ENCODE results near the gene NAP1L4. TPM values are rescaled to one million over a fixed set of nuclear protein-coding genes. Genes with fewer than 3 reads are reported as not detected.
"Not testable (repeated sequence)": the region's sequence is repeated elsewhere in the genome, so short reads cannot be mapped to it uniquely, and the experiment has no call there.

The NAP1L4 gene
- total RNA-seq, 1 donor, result 121 TPM

DNA sequence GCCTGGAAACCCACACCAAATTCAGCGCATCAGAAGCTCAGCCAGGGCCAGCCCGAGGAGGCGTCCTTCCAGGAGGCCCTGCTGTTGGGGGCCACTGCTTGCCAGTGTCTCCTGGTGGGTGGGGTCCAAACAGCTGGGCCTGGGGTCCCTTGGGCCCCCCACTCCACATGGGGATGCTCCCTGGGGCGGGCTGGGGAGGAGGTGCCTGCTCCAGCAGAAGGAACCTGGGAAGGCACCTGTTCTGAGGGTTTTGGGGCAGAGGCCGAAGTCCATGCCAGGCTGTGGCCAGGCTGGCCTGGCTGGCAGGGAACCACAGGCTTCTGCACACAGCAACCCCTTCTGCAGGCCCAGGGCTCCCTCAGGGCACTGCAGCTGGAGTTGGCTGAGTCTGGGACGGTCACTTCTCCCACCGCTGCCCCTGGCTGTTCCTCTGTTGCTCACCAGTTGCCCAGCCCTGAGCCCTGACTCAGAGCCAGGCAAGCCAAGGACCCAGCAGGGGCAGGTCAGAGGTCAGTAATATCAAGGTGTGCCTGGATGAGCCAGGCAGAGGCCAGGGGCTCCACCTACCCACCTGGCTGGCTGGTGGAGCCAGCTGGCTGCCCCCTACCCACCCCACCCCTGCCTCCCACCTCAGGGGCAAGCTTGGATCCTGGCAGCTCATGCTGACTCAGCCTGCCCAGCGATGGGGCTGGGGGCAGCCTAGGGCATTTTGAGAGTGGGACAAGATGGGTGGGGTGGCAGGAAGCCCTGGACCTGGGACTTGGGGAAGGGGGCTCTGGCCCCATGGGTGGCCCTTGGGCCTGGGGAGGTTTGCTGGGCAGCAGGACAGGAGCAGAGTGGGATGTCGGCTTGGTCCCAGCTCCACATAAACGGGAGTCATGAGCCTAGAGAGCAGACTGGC lies 51.0 kb downstream of the NAP1L4 start:
- TF ChIP-seq, protein P1, sequence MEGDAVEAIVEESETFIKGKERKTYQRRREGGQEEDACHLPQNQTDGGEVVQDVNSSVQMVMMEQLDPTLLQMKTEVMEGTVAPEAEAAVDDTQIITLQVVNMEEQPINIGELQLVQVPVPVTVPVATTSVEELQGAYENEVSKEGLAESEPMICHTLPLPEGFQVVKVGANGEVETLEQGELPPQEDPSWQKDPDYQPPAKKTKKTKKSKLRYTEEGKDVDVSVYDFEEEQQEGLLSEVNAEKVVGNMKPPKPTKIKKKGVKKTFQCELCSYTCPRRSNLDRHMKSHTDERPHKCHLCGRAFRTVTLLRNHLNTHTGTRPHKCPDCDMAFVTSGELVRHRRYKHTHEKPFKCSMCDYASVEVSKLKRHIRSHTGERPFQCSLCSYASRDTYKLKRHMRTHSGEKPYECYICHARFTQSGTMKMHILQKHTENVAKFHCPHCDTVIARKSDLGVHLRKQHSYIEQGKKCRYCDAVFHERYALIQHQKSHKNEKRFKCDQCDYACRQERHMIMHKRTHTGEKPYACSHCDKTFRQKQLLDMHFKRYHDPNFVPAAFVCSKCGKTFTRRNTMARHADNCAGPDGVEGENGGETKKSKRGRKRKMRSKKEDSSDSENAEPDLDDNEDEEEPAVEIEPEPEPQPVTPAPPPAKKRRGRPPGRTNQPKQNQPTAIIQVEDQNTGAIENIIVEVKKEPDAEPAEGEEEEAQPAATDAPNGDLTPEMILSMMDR (IDR thresholded peaks at IDR 0.05; ENCODE audit: insufficient read depth, low read depth, low read length), result no peak
- no peak for DNase-seq (ENCODE audit: low read depth)
- no peak overlapping the region for H3K4me3 ChIP-seq (ENCODE audit: low read depth, low read length)

DNA sequence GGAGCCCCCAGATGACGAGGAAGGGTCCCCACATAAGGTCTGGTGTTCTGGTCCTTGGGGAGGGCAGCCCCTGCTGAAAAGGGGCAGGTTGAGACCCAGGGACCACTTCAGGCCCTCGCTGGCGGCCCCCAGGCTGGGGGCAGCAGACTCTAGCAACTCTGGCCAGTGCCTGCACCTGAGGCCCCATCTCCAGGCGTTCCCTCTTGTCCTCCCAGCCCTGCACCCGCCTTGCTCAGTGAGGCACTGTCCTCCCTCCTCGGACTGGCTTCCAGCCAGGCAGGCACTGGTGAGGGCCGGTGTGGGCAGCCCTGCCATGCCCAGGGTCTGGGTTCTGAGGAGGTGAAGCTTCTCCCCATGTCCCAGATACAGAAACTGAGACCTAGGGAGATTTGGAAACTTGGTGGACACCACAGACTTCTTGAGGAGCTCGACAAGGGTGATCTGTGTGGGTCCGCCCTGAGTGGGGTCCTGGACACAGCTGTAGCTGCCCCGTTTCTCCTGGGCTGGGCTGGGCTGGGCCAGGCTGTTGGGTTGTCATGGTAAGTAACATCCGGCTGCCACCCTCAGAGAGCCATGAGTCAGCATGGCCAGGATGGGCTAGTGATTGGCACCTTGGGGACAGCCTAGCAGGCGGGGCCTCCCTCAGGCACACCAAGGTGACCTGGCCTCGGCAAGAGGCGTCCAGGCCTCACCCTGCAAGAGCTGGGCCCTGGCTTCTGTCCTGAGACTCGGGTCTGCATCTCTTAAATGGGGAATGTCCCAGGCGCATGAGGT lies 51.8 kb downstream of the NAP1L4 start:
- DNase-seq (ENCODE audit: low read depth), result peak; percentile 13
- H3K4me3 ChIP-seq (ENCODE audit: low read depth, low read length), result no peak overlapping the region
- TF ChIP-seq, protein P1 (IDR thresholded peaks at IDR 0.05; ENCODE audit: insufficient read depth, low read depth, low read length), result no peak

DNA sequence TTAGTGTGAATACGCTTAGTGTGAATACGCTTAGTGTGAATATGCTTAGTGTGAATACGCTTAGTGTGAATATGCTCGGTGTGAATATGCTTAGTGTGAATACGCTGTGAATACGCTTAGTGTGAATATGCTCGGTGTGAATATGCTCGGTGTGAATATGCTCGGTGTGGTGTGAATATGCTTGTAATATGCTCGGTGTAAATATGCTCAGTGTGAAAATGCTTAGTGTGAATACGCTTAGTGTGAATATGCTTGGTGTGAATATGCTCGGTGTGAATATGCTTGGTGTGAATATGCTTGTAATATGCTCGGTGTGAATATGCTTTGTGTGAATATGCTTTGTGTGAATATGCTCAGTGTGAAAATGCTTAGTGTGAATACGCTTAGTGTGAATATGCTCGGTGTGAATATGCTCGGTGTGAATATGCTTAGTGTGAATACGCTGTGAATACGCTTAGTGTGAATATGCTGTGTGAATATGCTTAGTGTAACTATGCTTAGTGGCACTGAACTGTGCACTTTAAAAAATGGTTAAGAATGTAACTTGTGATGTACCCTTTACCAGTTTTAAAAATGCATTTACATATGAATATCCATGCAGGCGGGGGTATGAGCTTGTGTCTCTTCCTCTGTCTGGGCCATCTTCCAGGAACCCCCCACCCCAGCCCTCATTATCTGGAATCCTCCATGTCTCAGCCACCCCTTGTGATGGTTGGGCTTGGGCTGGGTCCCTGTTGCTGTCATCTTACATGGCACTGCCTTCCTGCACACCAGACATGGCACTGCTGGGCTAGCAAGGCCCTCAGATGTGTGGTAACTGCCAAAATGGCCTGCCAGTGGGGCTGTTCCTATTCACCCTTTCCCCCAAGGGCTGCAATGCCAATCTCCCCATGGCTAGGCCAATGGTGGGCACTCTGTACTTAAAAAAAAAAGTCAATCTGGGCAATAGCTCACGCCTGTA lies 53.4 kb downstream of the NAP1L4 start:
- DNase-seq (ENCODE audit: low read depth); H3K4me3 ChIP-seq (ENCODE audit: low read depth, low read length): not testable (repeated sequence)

DNA sequence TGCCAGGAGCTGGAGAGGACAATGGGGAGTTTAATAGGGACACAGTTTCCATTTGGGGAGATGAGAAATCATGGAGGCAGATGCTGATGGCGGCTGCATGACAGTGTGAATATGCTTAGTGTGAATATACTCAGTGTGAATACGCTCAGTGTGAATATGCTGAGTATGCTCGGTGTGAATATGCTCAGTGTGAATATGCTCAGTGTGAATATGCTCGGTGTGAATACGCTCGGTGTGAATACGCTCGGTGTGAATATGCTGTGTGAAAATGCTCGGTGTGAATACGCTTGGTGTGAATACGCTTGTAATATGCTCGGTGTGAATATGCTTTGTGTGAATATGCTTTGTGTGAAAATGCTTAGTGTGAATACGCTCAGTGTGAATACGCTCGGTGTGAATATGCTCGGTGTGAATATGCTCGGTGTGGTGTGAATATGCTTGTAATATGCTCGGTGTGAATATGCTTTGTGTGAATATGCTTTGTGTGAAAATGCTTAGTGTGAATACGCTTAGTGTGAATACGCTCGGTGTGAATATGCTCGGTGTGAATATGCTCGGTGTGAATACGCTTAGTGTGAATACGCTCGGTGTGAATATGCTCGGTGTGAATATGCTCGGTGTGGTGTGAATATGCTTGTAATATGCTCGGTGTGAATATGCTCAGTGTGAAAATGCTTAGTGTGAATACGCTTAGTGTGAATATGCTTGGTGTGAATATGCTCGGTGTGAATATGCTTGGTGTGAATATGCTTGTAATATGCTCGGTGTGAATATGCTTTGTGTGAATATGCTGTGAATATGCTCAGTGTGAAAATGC lies 54.3 kb downstream of the NAP1L4 start:
- not testable (repeated sequence) for DNase-seq (ENCODE audit: low read depth); H3K4me3 ChIP-seq (ENCODE audit: low read depth, low read length)

DNA sequence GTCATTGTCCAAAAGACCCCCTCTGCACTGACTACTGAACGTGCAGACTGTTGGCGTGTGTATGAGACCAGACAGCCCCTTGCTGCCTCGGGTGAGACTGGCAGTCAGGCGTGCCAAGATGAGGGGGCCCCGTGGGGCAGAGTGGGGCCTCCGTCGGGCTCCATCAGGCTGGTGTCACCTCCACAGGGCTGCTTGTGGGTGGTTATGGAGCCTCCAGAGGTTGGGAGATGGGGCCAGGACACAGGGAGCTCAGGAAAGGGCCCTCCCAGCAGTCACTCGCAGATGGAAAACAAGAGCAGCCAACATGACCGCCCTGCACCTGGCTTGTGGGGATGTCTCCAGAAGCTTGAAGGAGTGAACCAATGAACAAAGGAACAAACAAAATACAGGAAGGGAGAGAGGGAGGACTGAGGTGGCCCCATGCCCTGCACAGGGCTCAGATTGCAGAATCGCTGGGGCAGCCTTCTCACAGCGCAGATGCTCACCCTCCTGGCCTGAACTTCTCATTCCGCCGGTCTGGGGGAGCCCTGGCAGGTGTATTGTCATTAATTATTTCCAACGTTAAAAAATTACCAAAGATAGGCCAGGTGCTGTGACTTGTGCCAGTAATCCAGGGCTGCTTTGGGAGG lies 57.4 kb downstream of the NAP1L4 start:
- no peak for DNase-seq (ENCODE audit: low read depth)
- H3K4me3 ChIP-seq (ENCODE audit: low read depth, low read length), result no peak overlapping the region
- TF ChIP-seq, protein P1 (IDR thresholded peaks at IDR 0.05; ENCODE audit: insufficient read depth, low read depth, low read length), result no peak

DNA sequence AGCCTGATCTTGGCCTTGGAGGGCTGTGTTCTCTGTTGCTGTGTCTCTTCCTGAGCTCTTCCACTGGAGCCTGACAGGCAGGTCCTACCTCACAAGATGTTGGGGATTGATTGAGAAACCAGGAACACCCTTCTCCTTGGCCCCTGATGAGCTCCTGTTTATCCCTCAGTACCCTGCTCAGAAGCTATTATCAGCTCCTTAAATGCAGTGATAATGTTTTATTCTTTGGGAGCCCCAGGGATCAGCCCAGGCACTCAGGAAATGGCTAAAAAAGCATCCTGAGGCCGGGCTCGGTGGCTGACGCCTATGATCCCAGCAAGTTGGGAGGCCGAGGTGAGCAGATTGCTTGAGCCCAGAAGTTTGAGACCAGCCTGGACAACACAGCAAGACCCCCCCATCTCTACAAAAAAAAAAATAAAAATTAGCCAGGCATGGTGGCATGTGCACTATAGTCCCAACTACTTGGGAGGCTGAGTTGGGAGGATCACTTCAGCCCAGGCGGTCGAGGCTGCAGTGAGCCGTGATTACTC lies 58.0 kb downstream of the NAP1L4 start:
- TF ChIP-seq, protein P1 (IDR thresholded peaks at IDR 0.05; ENCODE audit: insufficient read depth, low read depth, low read length), result no peak
- no peak for DNase-seq (ENCODE audit: low read depth)

More for the DNA sequence above, 58.0 kb downstream of the NAP1L4 start:
- H3K4me3 ChIP-seq (ENCODE audit: low read depth, low read length), result no peak overlapping the region

All from fibroblast of villous mesenchyme (primary cell).